HepG2 (cell line): ENCODE measurements around the gene PXDC1.

Experiments
- CTCF ChIP-seq: sonication (generic); formaldehyde crosslinking; IDR thresholded peaks from 2 replicates; pipeline ENCODE4 v1.5.0; 2020; ENCODE audit warnings: mild to moderate bottlenecking, missing genetic modification reagents, moderate library complexity
- HDAC6 ChIP-seq: fragments of 200-600 bp; sonication (generic); IDR thresholded peaks from 2 replicates; pipeline ENCODE4 v1.7.0; 2017; ENCODE audit warnings: mild to moderate bottlenecking, antibody characterized with exemption, low read length, low read depth
- HMG20A ChIP-seq: IDR thresholded peaks from 2 replicates; pipeline ENCODE4 v1.6.1; 2016; ENCODE audit warnings: borderline replicate concordance
- HMGA1 ChIP-seq: sonication (generic); formaldehyde crosslinking; conservative IDR thresholded peaks from 2 replicates; pipeline ENCODE4 v1.4.0; 2020; ENCODE audit warnings: missing genetic modification reagents
- MIER3 ChIP-seq: IDR thresholded peaks from 2 replicates; pipeline ENCODE4 v1.6.1; 2016; ENCODE audit warnings: missing compliant biosample characterization, borderline replicate concordance
- MTA3 ChIP-seq: sonication (generic); formaldehyde crosslinking; IDR thresholded peaks from 2 replicates; pipeline ENCODE4 v1.4.0; 2020; ENCODE audit warnings: missing genetic modification reagents
- RAD21 ChIP-seq: fragments of 450-650 bp; formaldehyde crosslinking; IDR thresholded peaks from 2 replicates; pipeline ENCODE4 v1.5.0; 2020; ENCODE audit warnings: mild to moderate bottlenecking
- SOX5 ChIP-seq: IDR thresholded peaks from 2 replicates; pipeline ENCODE4 v1.6.1; 2016; ENCODE audit warnings: borderline replicate concordance
- STAT6 ChIP-seq: sonication (generic); formaldehyde crosslinking; IDR thresholded peaks from 2 replicates; pipeline ENCODE4 v1.4.0; 2020; ENCODE audit warnings: missing genetic modification reagents, mild to moderate bottlenecking, borderline replicate concordance
- ZBTB26 ChIP-seq: IDR thresholded peaks from 2 replicates; pipeline ENCODE4 v1.6.1; 2016; ENCODE audit warnings: missing compliant biosample characterization, missing genetic modification reagents, borderline replicate concordance
- ZBTB7A ChIP-seq: sonication (generic); formaldehyde crosslinking; IDR thresholded peaks from 2 replicates; pipeline ENCODE4 v1.8.0; 2022; ENCODE audit warnings: mild to moderate bottlenecking, missing genetic modification reagents
- ZNF446 ChIP-seq: sonication (generic); formaldehyde crosslinking; IDR thresholded peaks from 2 replicates; pipeline ENCODE4 v1.5.0; 2020; ENCODE audit warnings: mild to moderate bottlenecking, missing genetic modification reagents
- ZNF644 ChIP-seq: IDR thresholded peaks from 2 replicates; pipeline ENCODE4 v1.6.1; 2016; ENCODE audit warnings: low read depth

- TF ChIP-seq HMG20A (no peak), CTCF (CRISPR knock-in tag) (no peak), MIER3 (no peak), ZBTB7A (CRISPR knock-in tag) (no peak), SOX5 (CRISPR knock-in tag) (no peak), RAD21 (CRISPR knock-in tag) (no peak), STAT6 (CRISPR knock-in tag) (no peak), ZNF644 (CRISPR knock-in tag) (no peak), ZBTB26 (CRISPR knock-in tag) (no peak), MTA3 (CRISPR knock-in tag) (no peak), HDAC6 (no peak), HMGA1 (CRISPR knock-in tag) (no peak), ZNF446 (CRISPR knock-in tag) (no peak)
These were observed 5.3 kb downstream of the PXDC1 start for GRCh38 chr6:3746119-3746691.
